Measurements from ENCODE around the gene PUS3.
A peak's percentile ranks its signal among the peaks of the same experiment; 100 is the strongest.
"Not testable (repeated sequence)": the region's sequence is repeated elsewhere in the genome, so short reads cannot be mapped to it uniquely, and the experiment has no call there.

PUS3 gene

GRCh38 chr11:125918140-125918840 is 15.3 kb upstream of the PUS3 start:
- no peak for DNase-seq

GRCh38 chr11:125916683-125917347 is 13.8 kb upstream of the PUS3 start:
- no peak for DNase-seq

GRCh38 chr11:125914601-125915000 is 11.6 kb upstream of the PUS3 start:
- not testable (repeated sequence) for DNase-seq

GRCh38 chr11:125910226-125910849 is 7.3 kb upstream of the PUS3 start:
- DNase-seq = no peak

- DNase-seq = no peak
Measured at GRCh38 chr11:125904678-125905077, 1.7 kb upstream of the PUS3 start.

GRCh38 chr11:125903711-125904659 is 979 bp upstream of the PUS3 start, which contains the start of gene DDX25:
DDX25 (plus strand) TSS chr11:125904508; CDS start chr11:125904518, 10 bp downstream.
- DNase-seq = peak; percentile 59

GRCh38 chr11:125902277-125902926 is 604 bp downstream of the PUS3 start:
- DNase-seq = no peak

- DNase-seq = no peak
Measured at GRCh38 chr11:125901872-125902271, 1.1 kb downstream of the PUS3 start.

GRCh38 chr11:125892994-125893393 is 10.0 kb downstream of the PUS3 start:
- DNase-seq = no peak

GRCh38 chr11:125892071-125892470 is 10.9 kb downstream of the PUS3 start:
- no peak for DNase-seq

- DNase-seq = no peak
Measured at GRCh38 chr11:125890447-125891100, 12.4 kb downstream of the PUS3 start.

- peak; percentile 100 for DNase-seq
Measured at GRCh38 chr11:125887373-125888324, 15.4 kb downstream of the PUS3 start, which contains the start of gene HYLS1. HYLS1 (plus strand) TSS chr11:125887668; CDS start chr11:125899369, 11,701 bp downstream.

GRCh38 chr11:125886997-125887372 is 16.0 kb downstream of the PUS3 start:
- peak; percentile 83 for DNase-seq

- DNase-seq = no peak
Measured at GRCh38 chr11:125883375-125883774, 19.6 kb downstream of the PUS3 start.

GRCh38 chr11:125881291-125881690 is 21.7 kb downstream of the PUS3 start:
- DNase-seq = no peak

- DNase-seq = peak; percentile 16
Measured at GRCh38 chr11:125874556-125875124, 28.4 kb downstream of the PUS3 start.

GRCh38 chr11:125873881-125874555 is 29.0 kb downstream of the PUS3 start:
- no peak for DNase-seq

GRCh38 chr11:125872138-125872491 is 30.9 kb downstream of the PUS3 start:
- no peak for DNase-seq

Measured in right kidney (tissue), 1 donor.